Activated gamma-delta T cell treated with anti-CD3 and anti-CD28 coated beads, Interleukin-2, amount 50 U/mL, for 16 hours (primary cell): ENCODE data around the gene EPN3.

Experiments used
- DNase-seq: peaks from one replicate; pipeline ENCODE4 v3.0.0-alpha.2; 2020; ENCODE audit warnings: low read depth

EPN3 gene

GRCh38 chr17:50532452-50533024 lies at the start of gene EPN3:
Gene EPN3, plus strand, starts transcription at chr17:50532735. Its CDS starts 3,822 bp downstream, at chr17:50536557.
- no peak for DNase-seq

- DNase-seq, result no peak
Observed at GRCh38 chr17:50483266-50483665, 49.3 kb upstream of the EPN3 start.

GRCh38 chr17:50484386-50485155 lies 48.0 kb upstream of the EPN3 start:
- DNase-seq, result no peak

- DNase-seq, result no peak
Observed at GRCh38 chr17:50487213-50488096, 45.1 kb upstream of the EPN3 start.

- DNase-seq, result no peak
Observed at GRCh38 chr17:50488880-50489279, 43.7 kb upstream of the EPN3 start.

- no peak for DNase-seq
Observed at GRCh38 chr17:50491505-50491904, 41.0 kb upstream of the EPN3 start.

GRCh38 chr17:50492214-50492613 lies 40.3 kb upstream of the EPN3 start:
- DNase-seq, result no peak

- DNase-seq, result no peak
Observed at GRCh38 chr17:50493744-50494143, 38.8 kb upstream of the EPN3 start.

- no peak for DNase-seq
Observed at GRCh38 chr17:50495217-50495823, 37.2 kb upstream of the EPN3 start.

- no peak for DNase-seq
Observed at GRCh38 chr17:50495918-50496317, 36.6 kb upstream of the EPN3 start.

- DNase-seq, result no peak
Observed at GRCh38 chr17:50498021-50498874, 34.3 kb upstream of the EPN3 start.

GRCh38 chr17:50499270-50499669 lies 33.3 kb upstream of the EPN3 start:
- no peak for DNase-seq

- DNase-seq, result no peak
Observed at GRCh38 chr17:50499721-50500120, 32.8 kb upstream of the EPN3 start.

GRCh38 chr17:50501054-50501453 lies 31.5 kb upstream of the EPN3 start:
- no peak for DNase-seq

- DNase-seq, result no peak
Observed at GRCh38 chr17:50502301-50502990, 30.1 kb upstream of the EPN3 start.

- no peak for DNase-seq
Observed at GRCh38 chr17:50505591-50506130, 26.9 kb upstream of the EPN3 start.

GRCh38 chr17:50506298-50506697 lies 26.2 kb upstream of the EPN3 start:
- DNase-seq, result no peak

- peak; percentile 44 for DNase-seq
Observed at GRCh38 chr17:50507871-50508572, 24.5 kb upstream of the EPN3 start, which contains the start of gene MYCBPAP. Gene MYCBPAP, plus strand, starts transcription at chr17:50508439. Its CDS starts 236 bp downstream, at chr17:50508675.

GRCh38 chr17:50508573-50509460 lies 23.7 kb upstream of the EPN3 start:
- no peak for DNase-seq
